Stimulated activated CD8-positive, alpha-beta memory T cell treated with anti-CD3 and anti-CD28 coated beads, Interleukin-15, amount 100 ng/mL, for 24 hours (primary cell): ENCODE measurements around the gene IKZF3.
"Not testable (repeated sequence)": the region's sequence is repeated elsewhere in the genome, so short reads cannot be mapped to it uniquely, and the experiment has no call there.

ENCODE experiments used
- DNase-seq: peaks from one replicate; pipeline ENCODE4 v3.0.0-alpha.2; 2020; ENCODE audit warnings: low read depth

IKZF3 gene

DNA sequence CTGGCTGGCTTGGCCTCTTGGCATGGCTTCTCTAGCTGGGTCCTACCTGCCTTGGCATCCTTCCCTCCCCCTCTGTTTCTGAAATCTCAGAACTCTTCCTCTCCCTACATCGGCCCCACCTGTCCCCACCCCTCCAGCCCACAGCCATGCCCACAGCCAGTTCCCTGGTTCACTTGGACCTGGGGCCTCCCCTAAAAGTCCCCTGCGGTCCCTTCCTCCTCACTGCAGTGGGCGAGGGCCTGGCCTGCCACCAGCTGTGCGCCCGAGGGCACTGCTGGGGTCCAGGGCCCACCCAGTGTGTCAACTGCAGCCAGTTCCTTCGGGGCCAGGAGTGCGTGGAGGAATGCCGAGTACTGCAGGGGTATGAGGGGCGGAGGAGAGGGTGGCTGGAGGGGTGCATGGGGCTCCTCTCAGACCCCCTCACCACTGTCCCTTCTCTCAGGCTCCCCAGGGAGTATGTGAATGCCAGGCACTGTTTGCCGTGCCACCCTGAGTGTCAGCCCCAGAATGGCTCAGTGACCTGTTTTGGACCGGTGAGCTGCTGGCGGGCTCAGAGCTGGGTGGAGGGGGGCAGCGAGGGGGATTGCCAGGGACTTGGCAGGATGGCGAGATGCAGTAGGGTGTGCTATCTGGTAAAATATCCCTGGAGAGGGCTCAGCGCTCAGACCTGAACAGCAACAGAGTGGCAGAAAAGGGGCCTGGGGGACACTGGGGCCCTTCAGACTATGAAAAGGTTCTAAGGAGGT, 147.9 kb downstream of the IKZF3 start:
- DNase-seq = no peak

DNA sequence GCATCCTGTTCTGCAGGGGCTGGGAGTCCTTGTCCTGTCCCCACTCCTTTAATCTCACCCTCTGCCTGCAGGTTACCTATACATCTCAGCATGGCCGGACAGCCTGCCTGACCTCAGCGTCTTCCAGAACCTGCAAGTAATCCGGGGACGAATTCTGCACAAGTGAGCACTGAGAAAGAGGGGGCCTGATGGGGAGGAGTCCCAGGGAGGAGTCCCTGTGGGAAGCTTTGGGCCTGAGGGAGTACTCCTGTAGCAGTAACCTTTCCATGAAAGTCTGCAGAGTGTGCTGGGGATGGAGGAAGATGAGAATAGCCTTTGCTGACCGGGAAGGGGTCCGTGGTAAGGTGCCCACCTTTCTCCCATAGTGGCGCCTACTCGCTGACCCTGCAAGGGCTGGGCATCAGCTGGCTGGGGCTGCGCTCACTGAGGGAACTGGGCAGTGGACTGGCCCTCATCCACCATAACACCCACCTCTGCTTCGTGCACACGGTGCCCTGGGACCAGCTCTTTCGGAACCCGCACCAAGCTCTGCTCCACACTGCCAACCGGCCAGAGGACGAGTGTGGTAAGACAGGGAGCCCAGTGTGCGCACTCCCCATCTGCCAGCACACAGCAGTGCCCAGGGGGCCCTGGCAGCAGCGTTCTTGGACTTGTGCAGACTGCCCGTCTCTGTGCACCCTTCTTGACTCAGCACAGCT, 148.6 kb downstream of the IKZF3 start:
- DNase-seq = no peak

DNA sequence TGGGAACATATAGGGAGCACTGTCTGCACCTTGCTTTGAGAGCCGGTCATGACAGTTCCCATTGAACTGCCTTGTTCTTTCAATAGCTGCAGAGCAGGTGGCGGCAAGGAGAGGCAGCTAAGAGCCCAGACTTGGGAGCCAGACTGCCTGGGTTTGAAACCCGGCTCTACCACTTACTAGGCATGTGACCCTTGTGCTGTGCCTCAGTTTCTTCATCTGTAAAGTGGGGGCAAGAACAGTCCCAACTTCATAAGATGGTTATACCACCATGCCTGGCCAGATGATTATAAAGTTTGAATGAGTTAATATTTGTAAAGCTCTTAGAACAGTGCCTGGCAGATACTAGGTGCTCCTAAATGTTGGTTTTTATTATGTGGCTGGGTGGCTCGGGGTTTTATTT, 149.9 kb downstream of the IKZF3 start:
- DNase-seq = no peak

DNA sequence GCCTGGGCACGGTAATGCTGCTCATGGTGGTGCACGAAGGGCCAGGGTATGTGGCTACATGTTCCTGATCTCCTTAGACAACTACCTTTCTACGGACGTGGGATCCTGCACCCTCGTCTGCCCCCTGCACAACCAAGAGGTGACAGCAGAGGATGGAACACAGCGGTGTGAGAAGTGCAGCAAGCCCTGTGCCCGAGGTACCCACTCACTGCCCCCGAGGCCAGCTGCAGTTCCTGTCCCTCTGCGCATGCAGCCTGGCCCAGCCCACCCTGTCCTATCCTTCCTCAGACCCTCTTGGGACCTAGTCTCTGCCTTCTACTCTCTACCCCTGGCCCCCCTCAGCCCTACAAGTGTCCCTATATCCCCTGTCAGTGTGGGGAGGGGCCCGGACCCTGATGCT, 152.3 kb downstream of the IKZF3 start:
- no peak for DNase-seq

DNA sequence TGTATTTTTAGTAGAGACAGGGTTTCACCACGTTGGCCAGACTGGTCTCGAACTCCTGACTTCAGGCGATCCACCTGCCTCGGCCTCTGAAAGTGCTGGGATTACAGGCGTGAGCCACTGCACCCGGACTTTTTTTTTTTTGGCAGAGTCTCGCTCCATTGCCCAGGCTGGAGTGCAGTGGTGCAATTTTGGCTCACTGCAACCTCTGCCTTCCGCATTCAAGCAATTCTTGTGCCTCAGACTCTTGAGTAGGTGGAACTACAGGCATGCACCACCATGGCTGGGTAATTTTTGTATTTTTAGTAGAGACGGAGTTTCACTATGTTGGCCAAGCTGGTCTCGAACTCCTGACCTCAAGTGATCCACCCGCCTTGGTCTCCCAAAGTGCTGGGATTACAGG, 153.0 kb downstream of the IKZF3 start:
- not testable (repeated sequence) for DNase-seq

DNA sequence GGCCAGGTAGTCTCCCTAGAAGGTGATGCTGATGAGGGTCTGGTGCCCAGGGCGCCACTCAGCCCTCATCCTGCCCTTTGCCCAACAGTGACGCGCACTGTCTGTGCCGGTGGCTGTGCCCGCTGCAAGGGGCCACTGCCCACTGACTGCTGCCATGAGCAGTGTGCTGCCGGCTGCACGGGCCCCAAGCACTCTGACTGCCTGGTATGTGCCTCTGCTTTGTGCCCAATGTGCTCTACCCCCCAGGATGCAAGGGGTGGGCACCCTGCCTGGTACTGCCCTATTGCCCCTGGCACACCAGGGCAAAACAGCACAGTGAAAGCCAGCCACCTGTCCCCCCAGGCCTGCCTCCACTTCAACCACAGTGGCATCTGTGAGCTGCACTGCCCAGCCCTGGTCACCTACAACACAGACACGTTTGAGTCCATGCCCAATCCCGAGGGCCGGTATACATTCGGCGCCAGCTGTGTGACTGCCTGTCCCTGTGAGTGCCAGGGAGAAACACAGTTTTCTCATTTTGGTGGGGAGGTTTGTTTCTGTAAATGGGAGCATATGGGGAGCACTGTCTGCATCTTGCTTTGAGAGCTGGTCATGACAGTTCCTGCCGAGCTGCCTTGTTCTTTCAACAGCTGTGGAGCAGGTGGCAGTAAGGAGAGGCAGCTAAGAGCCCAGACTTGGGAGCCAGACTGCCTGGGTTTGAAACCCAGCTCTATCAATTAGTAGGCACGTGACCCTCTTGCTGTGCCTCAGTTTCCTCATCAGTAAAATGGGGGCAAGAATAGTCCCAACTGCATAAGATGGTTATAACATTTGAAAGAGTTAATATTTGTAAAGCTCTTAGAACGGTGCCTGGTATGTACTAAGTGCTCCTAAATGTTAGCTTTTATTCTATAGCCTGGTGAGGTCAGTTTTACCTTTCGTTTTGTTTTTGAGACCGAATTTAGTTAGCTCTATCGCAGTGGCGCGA, 153.8 kb downstream of the IKZF3 start:
- DNase-seq = no peak

DNA sequence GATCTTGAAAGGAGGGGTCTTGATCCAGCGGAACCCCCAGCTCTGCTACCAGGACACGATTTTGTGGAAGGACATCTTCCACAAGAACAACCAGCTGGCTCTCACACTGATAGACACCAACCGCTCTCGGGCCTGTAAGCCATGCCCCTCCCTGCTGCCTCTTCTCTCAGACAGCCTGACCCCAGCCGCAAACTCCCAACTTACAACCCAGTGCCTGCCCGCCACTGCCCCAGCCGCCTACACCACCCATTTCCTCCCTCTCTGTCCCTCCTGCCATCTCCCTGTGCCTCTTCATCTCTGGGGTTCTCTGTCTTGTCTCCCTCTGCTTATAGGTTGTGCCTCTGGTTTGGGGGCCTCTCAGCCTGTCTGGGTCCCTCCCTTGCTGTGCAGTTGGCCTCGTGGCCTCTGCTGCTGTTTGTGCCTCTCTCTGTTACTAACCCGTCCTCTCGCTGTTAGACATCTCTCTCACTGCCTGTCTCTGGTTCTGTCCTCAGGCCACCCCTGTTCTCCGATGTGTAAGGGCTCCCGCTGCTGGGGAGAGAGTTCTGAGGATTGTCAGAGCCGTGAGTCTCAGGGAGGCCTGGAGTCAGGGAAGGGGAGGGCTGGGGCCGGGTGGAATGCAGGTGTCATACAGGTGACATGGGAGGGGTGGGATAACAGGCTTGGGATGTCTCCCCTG, 154.7 kb downstream of the IKZF3 start:
- no peak for DNase-seq
